GM19238 (cell line): ENCODE measurements around the gene CTNND1.
"Not testable (repeated sequence)": the region's sequence is repeated elsewhere in the genome, so short reads cannot be mapped to it uniquely, and the experiment has no call there.

Source experiments
- DNase-seq: peaks from one replicate; pipeline ENCODE4 v3.0.0; 2011; ENCODE audit warnings: low spot score; ENCODE audit not compliant: insufficient read length

The CTNND1 gene

DNA sequence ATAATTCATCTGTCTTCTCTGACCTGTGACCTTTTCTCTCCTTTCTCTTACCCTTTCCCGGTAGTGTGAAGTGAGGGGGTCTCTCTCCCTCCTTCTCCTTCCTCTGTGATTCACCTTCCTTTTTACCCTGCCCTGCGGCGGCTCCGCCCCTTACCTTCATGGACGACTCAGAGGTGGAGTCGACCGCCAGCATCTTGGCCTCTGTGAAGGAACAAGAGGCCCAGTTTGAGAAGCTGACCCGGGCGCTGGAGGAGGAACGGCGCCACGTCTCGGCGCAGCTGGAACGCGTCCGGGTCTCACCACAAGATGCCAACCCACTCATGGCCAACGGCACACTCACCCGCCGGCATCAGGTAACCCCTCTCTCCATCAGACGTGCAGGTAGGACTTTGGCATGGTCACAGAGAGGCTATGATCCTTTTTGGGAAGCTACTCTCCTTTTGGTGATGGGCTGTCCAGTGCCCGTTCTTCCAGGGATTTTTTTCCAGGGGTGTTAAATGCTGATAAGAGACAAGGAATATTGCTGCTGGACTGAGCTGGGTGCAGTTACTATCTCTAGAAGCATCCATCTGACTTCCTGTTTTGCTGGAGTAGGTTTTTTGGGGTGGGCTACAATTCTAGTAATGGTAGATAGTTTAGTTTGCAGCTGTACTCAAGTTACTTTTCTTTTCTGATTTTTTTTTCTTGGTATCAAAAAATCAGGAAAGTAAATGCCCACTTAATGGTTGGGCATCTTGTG is 29.9 kb downstream of the CTNND1 start:
- DNase-seq = no peak

- DNase-seq = peak; percentile 41
Measured at GRCh38 chr11:57792060-57792541, 30.5 kb downstream of the CTNND1 start.

- no peak for DNase-seq
Measured at GRCh38 chr11:57792870-57793269, 31.3 kb downstream of the CTNND1 start.

DNA sequence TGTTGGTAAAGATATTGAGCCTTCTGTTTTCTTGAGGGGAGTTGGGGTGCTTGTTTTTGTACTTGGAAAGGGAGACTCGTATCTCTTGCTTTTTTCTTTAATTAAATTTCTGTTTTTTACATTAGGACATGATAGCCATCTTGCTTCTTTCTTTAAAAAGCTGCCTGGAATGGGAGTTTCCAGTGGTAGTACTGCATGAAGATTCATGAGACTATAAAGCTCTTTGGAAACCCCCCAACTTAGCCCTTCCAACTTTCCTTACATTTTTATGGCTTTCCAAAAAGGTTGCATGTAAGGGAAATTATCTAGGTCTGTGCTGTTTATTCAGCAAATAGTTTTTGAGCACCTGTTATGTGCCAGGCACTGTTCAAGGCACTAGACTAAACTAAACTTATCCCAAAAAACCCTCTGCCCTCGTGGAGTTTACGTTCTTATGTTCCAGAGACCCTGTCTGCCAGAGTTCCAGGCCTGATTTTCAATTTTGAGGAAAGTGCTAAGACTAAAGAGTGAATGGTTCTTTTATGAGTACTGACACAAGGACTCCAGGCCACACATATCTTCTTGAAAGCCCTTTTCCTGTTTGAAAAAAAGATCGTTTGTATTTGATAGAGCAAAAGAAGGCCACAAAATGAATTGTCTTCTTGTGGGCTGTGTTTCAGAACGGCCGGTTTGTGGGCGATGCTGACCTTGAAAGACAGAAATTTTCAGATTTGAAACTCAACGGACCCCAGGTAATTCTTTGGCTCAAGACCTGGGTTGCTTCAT is 31.9 kb downstream of the CTNND1 start:
- no peak for DNase-seq

GRCh38 chr11:57798905-57799559 is 37.4 kb downstream of the CTNND1 start:
- DNase-seq = no peak

DNA sequence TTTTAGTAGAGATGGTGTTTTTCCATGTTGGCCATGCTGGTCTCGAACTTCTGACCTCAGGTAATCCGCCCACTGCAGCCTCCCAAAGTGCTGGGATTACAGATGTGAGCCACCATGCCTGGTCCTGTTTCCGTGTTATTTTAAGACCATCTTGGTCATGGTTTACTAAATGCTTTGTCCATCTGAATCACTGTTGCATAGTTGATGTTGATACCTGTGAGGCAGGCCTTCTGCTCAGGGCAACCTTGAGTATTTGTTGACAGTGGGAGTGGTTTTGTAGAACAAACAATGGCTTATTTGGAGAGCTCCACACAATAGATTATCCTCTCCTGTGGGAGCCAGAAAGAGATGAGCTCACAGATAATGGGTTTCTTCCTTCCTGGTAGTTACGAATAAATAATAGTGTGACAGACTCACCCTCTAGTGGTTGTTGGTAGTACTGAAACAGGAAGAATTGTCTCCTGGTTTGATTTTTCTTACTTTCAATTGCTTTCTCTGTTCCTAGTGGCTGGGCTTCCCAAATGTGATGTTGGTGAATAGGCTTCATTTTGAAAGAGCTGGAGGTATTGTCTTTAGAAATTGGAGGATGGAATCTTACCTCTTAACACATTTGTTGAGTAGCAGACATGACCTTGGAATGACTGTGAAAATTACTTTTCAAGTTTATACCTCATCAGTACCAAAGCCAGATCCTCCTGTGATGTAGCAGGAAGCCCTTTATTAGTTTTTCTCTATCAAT is 39.0 kb downstream of the CTNND1 start:
- DNase-seq = peak; percentile 46

- DNase-seq = no peak
Measured at GRCh38 chr11:57801183-57801485, 39.5 kb downstream of the CTNND1 start.

DNA sequence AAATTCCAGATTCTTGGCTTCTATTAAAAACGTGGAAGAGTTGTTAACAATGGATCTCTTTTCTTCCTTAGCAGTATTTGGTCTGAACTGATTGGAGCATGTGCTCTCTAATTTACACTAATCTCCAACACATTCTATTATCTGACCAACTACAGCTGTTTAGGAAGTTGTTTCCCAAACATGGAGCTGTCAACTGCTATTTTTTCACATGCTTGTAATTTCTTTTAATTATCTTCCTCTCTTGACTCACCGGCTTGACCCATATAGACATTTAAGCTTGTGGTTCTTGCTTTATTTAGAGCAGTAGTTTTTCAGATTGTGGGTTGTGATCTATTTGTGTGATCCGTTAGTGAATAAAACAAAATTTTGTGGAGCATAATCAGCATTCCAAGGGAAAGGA is 40.8 kb downstream of the CTNND1 start:
- no peak for DNase-seq

DNA sequence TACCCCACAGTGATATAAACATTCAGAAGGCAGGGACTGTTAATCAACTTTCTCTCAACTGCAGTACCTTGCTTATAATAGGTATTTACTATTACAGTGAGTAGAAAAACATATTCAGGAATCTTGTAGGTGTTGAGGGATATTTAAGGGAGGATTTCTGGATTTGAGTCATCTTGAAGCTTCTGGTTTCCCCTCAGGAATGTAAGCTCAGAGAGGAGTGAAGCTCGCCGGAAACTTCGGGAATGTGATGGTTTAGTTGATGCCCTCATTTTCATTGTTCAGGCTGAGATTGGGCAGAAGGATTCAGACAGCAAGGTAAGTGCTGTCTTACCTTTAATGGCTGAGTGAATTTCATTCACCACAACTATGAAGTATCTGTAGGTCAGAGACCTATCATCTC is 42.9 kb downstream of the CTNND1 start:
- no peak for DNase-seq

- DNase-seq = no peak
Measured at GRCh38 chr11:57805780-57806179, 44.2 kb downstream of the CTNND1 start.

GRCh38 chr11:57812634-57813033 is 51.0 kb downstream of the CTNND1 start:
- DNase-seq = no peak

- no peak for DNase-seq
Measured at GRCh38 chr11:57815476-57815875, 53.9 kb downstream of the CTNND1 start.

GRCh38 chr11:57815877-57816276 is 54.3 kb downstream of the CTNND1 start:
- no peak for DNase-seq

DNA sequence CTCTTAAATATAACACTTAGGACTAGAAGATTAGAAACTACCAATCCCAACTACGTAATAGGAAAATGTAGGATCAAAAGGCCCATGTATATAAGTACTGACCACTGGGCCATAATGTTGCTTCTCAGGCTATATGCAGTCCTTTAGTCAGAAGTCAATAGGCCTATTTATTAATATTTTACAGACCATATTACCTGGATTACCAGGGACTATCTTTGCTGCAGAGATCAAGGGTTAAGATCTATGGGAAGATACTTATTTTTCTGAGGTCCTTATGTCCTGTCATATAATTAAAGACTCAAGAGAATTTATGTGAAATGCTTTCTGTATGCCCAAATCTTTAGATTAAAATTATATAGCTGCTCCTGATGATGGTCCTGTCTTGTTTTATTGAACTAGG is 57.2 kb downstream of the CTNND1 start:
- no peak for DNase-seq

- DNase-seq = no peak
Measured at GRCh38 chr11:57819252-57819979, 57.8 kb downstream of the CTNND1 start.

DNA sequence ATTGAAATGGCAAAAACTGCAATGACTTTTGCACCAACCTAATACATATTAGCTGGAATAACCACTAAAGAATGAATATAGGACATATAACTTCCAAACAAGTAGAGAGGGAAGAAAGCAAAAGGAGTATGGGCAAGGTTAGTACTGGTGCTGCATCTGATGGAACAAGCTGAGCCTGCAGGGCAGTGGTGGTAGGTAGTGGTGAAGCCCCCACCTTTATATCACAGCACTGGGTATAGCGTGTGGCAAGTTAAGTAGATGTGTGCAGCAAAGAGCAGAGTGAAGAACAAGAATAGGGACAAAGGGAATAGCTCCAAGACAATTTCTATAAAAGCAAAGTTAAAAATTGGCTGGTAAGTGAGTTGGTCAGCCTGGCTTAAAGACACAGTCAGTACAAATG is 62.3 kb downstream of the CTNND1 start:
- no peak for DNase-seq

DNA sequence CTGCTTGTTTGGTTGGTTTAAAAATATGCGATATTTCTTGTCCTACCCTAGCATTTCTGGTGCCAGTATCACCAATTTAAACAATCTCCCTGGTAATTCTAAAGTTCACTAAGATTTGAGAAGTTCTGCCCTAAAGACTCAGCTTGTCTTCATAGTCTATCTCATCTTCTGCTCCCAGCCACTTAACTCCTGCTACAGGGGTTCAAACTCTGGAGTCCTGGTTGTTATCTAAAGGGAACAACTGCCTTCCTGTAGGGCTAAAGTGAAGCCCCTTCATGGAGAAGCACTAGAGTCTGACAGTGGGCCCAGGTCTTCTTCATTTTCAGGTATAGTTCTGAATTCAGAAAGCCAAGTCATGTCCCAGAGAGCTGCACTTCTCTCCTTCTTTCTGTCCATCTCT is 73.2 kb downstream of the CTNND1 start:
- no peak for DNase-seq

DNA sequence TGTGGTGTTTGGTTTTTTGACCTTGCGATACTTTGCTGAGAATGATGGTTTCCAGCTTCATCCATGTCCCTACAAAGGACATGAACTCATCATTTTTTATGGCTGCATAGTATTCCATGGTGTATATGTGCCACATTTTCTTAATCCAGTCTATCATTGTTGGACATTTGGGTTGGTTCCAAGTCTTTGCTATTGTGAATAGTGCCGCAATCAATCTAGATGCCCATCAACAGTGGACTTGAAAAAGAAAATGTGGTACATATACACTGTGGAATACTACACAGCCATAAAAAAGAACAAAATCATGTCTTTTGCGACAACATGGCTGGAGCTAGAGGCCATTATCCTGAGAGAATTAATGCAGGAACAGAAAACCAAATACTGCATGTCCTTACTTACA is 77.0 kb downstream of the CTNND1 start:
- DNase-seq = not testable (repeated sequence)

DNA sequence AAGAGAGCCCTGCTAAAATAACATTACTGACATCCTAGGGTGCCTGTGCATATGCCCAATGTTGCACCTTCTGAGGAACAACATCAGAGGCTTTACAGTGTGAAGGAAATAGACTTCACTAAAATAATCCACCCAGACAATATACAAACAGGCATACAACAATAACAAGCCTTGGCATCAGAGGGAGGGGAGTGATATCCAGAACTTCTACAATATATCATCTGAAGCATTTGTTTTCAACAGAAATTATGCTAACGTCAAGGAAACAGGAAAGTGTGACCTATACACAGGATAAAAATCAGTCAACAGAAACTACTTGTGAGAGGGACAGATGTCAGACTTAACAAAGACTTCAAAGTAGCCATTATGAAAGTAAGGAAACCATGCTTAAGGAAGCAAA is 81.3 kb downstream of the CTNND1 start:
- DNase-seq = no peak

DNA sequence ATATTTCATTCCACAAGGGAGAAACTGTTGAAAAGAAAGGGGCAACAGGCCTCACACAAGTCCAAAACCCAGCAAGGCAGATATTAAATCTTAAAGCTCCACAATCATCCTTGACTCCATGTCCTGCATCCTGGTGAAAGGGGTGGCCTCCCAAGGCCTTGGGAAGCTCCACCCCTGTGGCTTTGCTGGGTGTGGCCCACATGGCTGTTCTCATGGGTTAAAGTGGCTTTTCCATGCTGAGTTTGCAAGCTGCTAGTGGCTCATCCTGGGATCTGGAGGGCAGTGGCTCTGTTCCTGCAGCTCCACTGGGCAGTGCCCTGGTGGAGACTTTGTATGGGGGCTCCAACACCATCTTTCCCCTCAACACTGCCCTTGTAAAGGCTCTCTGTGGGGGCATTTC is 106.4 kb downstream of the CTNND1 start:
- no peak for DNase-seq

DNA sequence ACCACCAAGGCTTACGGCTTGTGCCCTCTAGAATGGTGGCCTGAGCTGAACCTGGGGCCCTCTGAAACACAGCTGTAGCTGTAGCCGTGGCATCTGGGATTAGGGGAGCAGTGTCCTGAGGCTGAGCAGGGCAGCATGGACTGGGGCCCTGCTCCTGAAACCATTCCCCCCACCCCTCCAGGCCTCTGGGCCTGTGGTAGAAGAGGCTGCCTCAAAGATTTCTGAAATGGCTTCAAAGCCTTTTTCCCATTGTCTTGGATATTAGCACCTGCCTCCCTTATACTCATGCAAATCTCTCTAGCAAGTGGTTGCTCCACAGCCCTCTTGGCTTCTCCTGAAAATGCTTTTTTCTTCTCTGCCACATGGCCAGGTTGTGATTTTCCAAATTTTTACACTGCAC is 106.9 kb downstream of the CTNND1 start:
- no peak for DNase-seq
